HepG2 (cell line): ENCODE results near the gene CCT7. TPM values are rescaled to one million over a fixed set of nuclear protein-coding genes. Genes with fewer than 3 reads are reported as not detected.

Source experiments
- ARID5B ChIP-seq: IDR thresholded peaks from 2 replicates; pipeline ENCODE4 v1.4.0; 2020; ENCODE audit warnings: mild to moderate bottlenecking, missing genetic modification reagents
- ATF1 ChIP-seq: IDR thresholded peaks from 2 replicates; pipeline ENCODE4 v1.6.1; 2016; ENCODE audit warnings: mild to moderate bottlenecking, control low read depth
- CEBPB ChIP-seq: IDR thresholded peaks from 2 replicates; pipeline ENCODE4 v1.6.1; 2011; ENCODE audit warnings: low read depth, low read length, improper control_type of control experiment, borderline replicate concordance
- DNMT1 ChIP-seq: sonication (generic); formaldehyde crosslinking; IDR thresholded peaks from 2 replicates; pipeline ENCODE4 v1.5.1; 2020; ENCODE audit warnings: mild to moderate bottlenecking, missing genetic modification reagents
- EED ChIP-seq: sonication (generic); formaldehyde crosslinking; IDR thresholded peaks from 2 replicates; pipeline ENCODE4 v1.5.0; 2020; ENCODE audit warnings: mild to moderate bottlenecking, missing genetic modification reagents
- HOXA7 ChIP-seq: sonication (generic); formaldehyde crosslinking; IDR thresholded peaks from 2 replicates; pipeline ENCODE4 v1.8.1; 2022; ENCODE audit warnings: mild to moderate bottlenecking, missing genetic modification reagents, moderate library complexity
- KDM1A ChIP-seq: IDR thresholded peaks from 2 replicates; pipeline ENCODE4 v1.6.1; 2016; ENCODE audit warnings: missing compliant biosample characterization
- MED1 ChIP-seq: sonication (generic); formaldehyde crosslinking; IDR thresholded peaks from 2 replicates; pipeline ENCODE4 v1.4.0; 2020; ENCODE audit warnings: missing genetic modification reagents
- MTA1 ChIP-seq: sonication (generic); formaldehyde crosslinking; IDR thresholded peaks from 2 replicates; pipeline ENCODE4 v1.4.0; 2020; ENCODE audit warnings: missing genetic modification reagents, mild to moderate bottlenecking, borderline replicate concordance
- PITX1 ChIP-seq: sonication (generic); formaldehyde crosslinking; IDR thresholded peaks from 2 replicates; pipeline ENCODE4 v1.5.1; 2020; ENCODE audit warnings: mild to moderate bottlenecking, missing genetic modification reagents
- PRDM10 ChIP-seq: sonication (generic); formaldehyde crosslinking; IDR thresholded peaks from 2 replicates; pipeline ENCODE4 v1.4.0; 2020; ENCODE audit warnings: low read depth, missing genetic modification reagents
- RBM39 ChIP-seq: fragments of 200-400 bp; formaldehyde crosslinking; IDR thresholded peaks from one replicate; pipeline ENCODE4 v1.6.1; 2018; ENCODE audit warnings: antibody characterized with exemption, mild to moderate bottlenecking, low read depth, low read length; ENCODE audit not compliant: poor library complexity, severe bottlenecking
- RFXANK ChIP-seq: IDR thresholded peaks from 2 replicates; pipeline ENCODE4 v1.6.1; 2016
- TBX3 ChIP-seq: fragments of 450-650 bp; IDR thresholded peaks from 2 replicates; pipeline ENCODE4 v1.6.1; 2017; ENCODE audit warnings: antibody characterized with exemption, mild to moderate bottlenecking, inconsistent platforms, borderline replicate concordance
- THRA ChIP-seq: sonication (generic); formaldehyde crosslinking; IDR thresholded peaks from 2 replicates; pipeline ENCODE4 v1.4.0; 2020; ENCODE audit warnings: missing genetic modification reagents, borderline replicate concordance
- WIZ ChIP-seq: sonication (generic); formaldehyde crosslinking; IDR thresholded peaks from 2 replicates; pipeline ENCODE4 v1.5.1; 2020; ENCODE audit warnings: mild to moderate bottlenecking, missing genetic modification reagents
- ZNF354B ChIP-seq: sonication (generic); formaldehyde crosslinking; IDR thresholded peaks from 2 replicates; pipeline ENCODE4 v1.8.0; 2022; ENCODE audit warnings: mild to moderate bottlenecking, missing genetic modification reagents
- ZNF549 ChIP-seq: sonication (generic); formaldehyde crosslinking; IDR thresholded peaks from 2 replicates; pipeline ENCODE4 v1.5.0; 2020; ENCODE audit warnings: missing genetic modification reagents
- ZNF619 ChIP-seq: sonication (generic); formaldehyde crosslinking; IDR thresholded peaks from 2 replicates; pipeline ENCODE4 v1.4.0; 2020; ENCODE audit warnings: mild to moderate bottlenecking, missing genetic modification reagents
- ZNF678 ChIP-seq: sonication (generic); formaldehyde crosslinking; IDR thresholded peaks from 2 replicates; pipeline ENCODE4 v1.4.0; 2020; ENCODE audit warnings: mild to moderate bottlenecking, missing genetic modification reagents
- ZNF850 ChIP-seq: sonication (generic); formaldehyde crosslinking; conservative IDR thresholded peaks from 2 replicates; pipeline ENCODE4 v1.9.0; 2021; ENCODE audit warnings: mild to moderate bottlenecking, missing genetic modification reagents
- ZSCAN5A ChIP-seq: sonication (generic); formaldehyde crosslinking; IDR thresholded peaks from 2 replicates; pipeline ENCODE4 v1.8.0; 2022; ENCODE audit warnings: mild to moderate bottlenecking, missing genetic modification reagents, borderline replicate concordance
- polyA plus RNA-seq, 8 experiments: library from polyadenylated mRNA; depleted of rRNA in 3 of 8; stranded (reverse) in 7 of 8; unstranded in 1 of 8; fragments of >200 nt; fragmentation: Illumina TruSeq in 4 of 8; extraction: Trizol in 4 of 8; gene quantifications; 2 replicates each; pipeline versions ENCODE4 v1.2.1 to v1.2.3, GENCODE V29; 2011 to 2016; ENCODE audit warnings: low read depth in 4 of 8, missing spikeins in 1 of 8, mixed read lengths in 1 of 8; ENCODE audit not compliant: insufficient read depth in 1 of 8
- total RNA-seq, 5 experiments: library from RNA; depleted of rRNA; stranded (reverse); fragments of >200 nt; fragmentation: Illumina TruSeq; extraction: Trizol; gene quantifications; 2 replicates each; pipeline ENCODE4 v1.2.3, GENCODE V29; 2016; ENCODE audit warnings: low read depth in 1 of 5

The CCT7 gene
- total and polyA plus RNA-seq, 2 of the 13 experiments (the other 11 are each of a cell fraction or from before 2014, with no cell fraction given), result 347 to 517 TPM

- TF ChIP-seq KDM1A (CRISPR knock-in tag) (no peak), ZNF619 (no peak), ZNF850 (CRISPR knock-in tag) (no peak), DNMT1 (CRISPR knock-in tag) (no peak), CEBPB (no peak), RBM39 (no peak), PRDM10 (CRISPR knock-in tag) (no peak), ZSCAN5A (CRISPR knock-in tag) (no peak), TBX3 (no peak), THRA (CRISPR knock-in tag) (peak; percentile 73; the same call in 1 of the 2 replicates), ZNF354B (no peak), ZNF549 (CRISPR knock-in tag) (0 out of 2 replicates have a peak, but pooled peaks have one; percentile 26), HOXA7 (CRISPR knock-in tag) (no peak), RFXANK (no peak), ZNF678 (CRISPR knock-in tag) (no peak), ARID5B (CRISPR knock-in tag) (peak; percentile 52; the same call in 1 of the 2 replicates), PITX1 (CRISPR knock-in tag) (no peak; the same call in 1 of the 2 replicates), WIZ (peak; percentile 98), MED1 (CRISPR knock-in tag) (no peak; the same call in 1 of the 2 replicates), MTA1 (CRISPR knock-in tag) (no peak), ATF1 (no peak), EED (CRISPR knock-in tag) (no peak)
Observed at GRCh38 chr2:73291093-73291460, 57.0 kb downstream of the CCT7 start (continued).
